GM04504 (cell line): ENCODE results near the gene SLC8A1.

Experiments used
- DNase-seq: peaks from one replicate; pipeline ENCODE4 v3.0.0-alpha.2; 2012; ENCODE audit warnings: low read depth

The SLC8A1 gene

DNA sequence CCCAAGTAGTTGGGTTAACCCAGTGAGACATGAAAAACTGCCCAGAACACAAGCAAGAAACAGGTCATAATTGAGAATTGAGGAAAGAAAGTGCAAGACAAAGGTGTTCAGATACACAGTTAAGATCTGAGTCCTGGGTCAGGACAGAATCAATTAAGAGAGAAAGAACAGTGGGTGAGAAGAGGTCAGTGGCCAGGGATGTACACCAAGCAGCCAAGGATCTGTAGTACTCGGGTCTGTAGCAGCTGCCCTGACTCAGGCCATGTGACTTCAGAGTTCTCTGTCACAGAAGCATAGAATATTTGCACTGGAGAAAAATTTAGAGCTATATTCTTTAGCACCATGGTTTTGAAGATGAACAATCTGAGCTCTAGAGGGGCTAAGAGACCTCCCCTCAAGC, 141.6 kb downstream of the SLC8A1 start:
- DNase-seq = no peak

DNA sequence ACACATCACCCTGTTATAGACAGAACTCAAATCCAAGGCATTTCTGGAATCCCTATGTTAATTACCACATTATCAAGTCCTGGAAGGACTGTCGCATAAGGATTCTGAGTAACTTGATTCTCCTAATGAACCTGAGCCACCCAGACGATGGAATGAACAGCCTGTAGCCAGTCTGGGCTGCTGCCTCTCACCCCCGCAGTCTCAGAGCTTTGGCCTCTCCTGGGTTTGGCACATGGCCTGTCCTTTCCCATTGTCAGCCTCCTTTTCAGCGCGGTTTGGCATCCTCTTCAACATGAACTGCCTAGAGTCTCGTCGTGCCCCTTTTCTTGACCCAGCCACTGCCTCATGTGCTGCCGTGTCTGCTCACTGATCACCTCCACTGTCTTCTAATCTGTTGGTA, 147.6 kb downstream of the SLC8A1 start:
- no peak for DNase-seq

DNA sequence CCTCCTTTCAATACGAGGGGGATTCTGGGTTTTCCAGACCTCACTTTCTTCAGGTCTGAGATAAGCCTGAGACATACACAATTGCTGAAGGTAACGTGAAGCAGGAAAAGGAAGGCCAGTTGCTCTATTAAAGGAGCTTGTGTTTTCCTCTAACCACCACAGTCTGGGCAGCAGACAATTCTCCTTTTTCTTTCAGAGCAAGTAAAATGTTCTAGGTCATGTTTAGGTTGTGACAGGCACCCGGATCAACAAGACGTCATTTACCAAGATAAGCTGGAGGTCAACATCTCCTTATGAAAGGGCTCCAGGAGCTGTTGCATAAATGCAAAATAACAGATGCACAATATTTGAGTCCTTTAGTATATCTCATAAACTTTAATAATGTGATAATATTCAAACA, 148.1 kb downstream of the SLC8A1 start:
- no peak for DNase-seq

DNA sequence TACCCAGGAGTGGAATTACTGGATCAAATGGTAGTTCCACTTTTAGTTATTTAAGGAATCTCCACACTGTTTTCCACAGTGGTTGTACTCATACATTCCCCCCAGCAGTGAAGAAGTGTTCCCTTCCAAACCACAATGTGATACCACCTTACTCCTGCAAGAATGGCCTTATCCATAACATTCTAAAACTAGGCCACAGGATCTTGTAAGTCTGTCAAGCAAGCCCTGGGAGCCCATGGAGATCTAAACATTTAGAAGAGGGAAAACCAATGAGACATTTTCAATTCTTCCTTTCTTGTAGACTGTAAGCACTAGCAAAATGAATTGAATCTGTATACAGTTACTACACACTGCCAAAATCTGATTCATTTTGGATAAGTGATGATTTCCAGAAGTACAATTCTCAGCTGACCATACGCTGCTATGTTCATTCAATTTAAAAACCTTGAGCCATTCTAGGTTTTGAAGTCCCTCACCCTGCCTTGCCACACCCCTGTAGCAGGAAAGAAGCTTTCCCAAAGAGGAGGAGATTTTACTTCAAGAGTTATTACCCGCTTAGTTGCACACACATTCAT, 149.1 kb downstream of the SLC8A1 start:
- no peak for DNase-seq

- DNase-seq = no peak
Measured at GRCh38 chr2:40300391-40300790, 151.5 kb downstream of the SLC8A1 start.

DNA sequence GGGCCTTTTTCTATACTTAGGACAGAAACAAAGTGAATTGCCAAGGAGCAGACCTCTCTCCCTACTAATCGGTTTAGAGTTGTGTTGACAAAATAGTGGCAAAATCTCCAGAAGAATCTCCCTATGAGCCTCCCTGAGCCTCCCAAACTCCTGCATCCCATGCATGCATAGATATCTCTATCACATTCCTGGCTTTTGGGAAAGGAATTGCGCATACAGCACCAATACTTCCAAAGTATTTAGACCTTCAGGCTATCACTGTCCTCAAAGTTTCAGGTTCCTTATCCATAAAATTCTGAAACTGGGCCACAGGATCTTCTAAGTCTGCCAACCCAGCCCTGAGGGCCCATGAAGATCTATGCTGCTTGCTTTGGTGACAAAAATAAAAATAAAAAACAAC, 152.1 kb downstream of the SLC8A1 start:
- DNase-seq = no peak

- no peak for DNase-seq
Measured at GRCh38 chr2:40299173-40299572, 152.7 kb downstream of the SLC8A1 start.

GRCh38 chr2:40298026-40298425, 153.9 kb downstream of the SLC8A1 start:
- DNase-seq = no peak

DNA sequence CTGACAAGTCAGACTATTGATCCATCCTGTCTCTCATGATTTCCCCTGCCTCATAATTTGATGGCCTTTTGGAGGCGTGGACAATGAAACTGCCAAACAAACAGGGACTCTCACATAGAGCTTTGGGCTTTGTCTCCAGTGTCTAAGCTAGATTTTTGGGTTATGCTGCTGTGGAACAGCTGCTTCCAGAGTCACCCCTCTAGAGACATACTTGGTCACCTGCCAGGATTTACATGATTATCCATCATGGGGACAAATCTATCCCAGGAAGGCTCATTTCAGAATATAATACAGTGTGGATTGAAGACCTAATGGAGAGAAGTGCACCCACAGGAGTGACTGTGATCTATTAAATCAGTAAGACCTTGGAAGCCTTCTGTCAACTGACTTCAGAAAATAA, 159.6 kb downstream of the SLC8A1 start:
- no peak for DNase-seq

DNA sequence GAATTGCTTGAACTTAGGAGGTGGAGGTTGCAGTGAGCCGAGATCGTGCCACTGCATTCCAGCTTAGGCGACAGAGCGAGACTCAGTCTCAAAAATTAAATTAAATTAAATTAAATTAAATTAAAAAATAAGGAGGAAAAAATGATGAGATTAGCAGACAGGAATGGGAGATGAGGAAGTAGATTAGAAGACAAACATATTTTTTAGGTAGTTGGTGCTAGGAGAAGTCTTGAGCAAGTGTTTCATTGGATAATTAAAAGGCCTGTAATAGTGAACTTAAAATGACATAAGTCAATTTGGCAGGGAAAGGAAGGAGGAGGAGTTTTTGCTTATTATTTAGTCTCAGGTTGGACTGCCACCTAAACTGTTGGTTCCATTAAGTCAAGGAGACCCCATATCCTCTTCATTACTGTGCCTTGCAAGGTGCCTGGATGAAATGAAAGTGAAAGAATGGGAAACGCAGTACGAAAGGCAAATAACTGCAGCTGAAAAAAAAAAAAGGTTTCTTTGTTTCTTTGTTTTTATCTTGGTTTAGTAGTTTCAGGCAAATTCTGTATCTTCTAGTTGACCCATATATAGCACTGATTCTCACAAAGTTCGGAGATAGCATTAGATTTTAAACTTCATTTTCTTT, 162.0 kb downstream of the SLC8A1 start:
- no peak for DNase-seq

DNA sequence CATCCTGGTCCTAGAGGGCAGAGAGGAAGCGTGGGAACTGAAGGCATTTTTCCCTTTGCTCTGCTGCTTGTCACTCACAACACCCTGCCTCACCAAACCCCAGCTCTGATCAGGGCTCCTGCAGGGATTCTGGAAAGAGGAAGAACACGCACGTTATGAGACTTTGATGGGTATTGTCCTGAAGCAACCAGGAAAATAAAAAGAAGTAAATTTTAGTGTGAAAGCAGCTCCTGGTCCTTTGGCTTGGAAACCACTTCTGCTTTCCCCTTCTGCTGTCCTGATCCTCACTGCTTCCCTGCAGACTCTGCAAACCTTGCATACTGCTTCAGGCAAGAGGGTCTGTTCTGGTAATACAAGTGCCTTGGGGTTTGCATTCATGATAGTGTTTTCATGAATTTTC, 164.1 kb downstream of the SLC8A1 start:
- DNase-seq = no peak

- DNase-seq = no peak
Measured at GRCh38 chr2:40287195-40287594, 164.7 kb downstream of the SLC8A1 start.

DNA sequence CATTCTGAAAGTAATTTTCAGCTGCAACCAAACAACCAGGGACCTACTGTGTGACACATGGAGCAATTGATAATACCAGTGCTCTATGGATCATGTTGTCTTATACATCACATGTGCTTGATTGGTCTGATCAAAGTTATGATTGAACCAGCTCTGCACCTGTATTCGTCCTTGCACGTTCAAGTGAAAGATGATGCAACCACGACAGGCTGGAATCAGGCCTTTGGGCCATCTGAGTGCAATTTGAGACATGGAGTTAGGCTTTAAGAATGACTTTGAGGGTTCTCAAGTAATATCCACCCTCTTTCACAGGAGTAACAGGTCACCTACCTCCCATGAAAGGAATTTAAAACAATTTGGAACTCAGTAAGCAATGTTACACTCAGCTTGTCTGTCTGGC, 165.2 kb downstream of the SLC8A1 start:
- no peak for DNase-seq

DNA sequence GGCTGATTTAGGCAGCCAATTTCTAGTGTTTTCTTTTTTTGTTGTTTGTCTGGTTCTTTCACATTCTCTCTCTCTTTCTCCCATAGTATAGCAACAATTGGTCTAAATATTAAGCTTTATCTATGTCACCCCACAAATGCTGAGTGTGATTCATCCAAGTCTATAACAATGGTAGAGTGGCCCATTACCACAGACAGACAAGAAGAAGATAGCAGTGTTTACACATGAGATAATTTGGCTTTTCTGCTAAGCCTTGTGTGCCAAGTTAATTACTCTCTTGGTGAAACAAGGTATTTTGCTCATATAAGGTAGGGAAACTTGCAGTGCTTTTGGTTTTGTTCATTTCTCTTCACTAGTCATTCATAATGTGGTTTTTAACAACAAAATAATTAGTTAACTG, 166.5 kb downstream of the SLC8A1 start:
- DNase-seq = no peak

DNA sequence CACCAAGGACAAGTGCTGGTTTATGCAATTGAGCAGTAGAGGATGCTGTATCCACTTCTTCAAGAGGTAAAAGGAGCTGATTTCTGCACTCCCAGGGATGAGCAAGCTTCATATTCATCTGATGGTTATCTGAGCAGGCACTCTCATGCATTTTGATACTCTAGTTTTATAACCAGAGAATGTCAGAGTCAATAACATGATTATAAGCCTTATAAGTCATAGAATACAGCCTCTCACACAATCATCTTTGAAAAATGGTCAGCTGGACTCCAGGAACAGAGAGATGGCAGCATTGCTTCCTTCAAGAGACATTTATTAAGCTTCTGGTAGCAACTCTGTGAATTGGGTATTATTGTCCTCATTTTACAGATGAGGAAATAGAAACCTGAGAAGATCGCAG, 167.1 kb downstream of the SLC8A1 start:
- DNase-seq = no peak

DNA sequence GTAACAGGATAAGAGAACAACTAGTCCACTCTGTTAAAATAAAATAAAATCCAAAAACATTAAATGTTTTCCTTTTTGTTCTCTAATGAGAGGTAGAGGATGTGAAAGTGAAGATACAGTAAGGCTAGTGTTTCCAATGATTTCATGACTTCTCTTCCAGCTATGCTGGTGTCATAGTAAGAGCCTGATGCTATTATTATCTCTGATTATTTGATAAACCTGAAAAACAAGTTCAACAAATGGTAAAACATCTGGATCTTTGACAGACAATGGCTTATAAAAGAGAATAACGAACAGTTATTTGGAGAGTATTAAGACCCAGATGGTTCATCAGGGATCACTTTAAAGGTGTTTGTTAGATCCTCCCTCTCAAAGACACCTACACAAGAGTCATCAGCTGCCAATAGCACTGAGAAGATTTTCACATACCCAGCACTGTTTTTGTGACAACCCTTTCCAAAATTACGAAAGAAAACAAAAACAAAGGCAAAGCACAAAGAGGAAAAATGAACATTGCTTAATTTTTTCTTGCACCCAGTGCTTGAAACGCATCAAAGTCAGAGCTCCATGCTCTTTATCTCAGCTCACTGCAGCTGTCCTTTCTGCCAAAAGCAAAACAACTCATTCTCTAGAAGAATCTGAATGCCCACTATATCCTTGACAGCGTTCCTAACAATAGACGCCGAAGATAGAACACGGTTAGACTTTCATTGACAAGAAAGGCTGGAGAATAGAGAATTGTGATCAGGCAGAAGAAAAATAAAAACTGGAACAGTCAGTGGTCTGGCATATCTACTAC, 168.6 kb downstream of the SLC8A1 start:
- DNase-seq = no peak

DNA sequence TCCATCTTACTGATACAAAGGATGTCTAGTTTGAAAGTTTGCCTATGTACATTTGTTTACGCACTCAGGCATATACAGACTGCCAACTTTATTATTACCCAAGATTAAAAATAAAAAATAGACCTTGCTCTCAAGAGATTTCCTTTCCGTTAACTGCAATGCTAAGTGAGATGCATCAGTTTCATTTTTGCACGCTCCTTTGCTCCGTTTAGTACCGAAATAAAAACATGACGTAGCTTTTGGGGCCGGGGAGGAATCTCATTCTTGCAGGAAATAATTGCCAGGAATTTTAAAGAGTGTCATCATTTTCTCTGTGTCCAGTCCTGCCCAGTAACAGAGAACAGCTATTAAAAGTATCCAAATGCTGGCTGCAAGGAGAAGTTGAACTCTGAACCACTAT, 169.5 kb downstream of the SLC8A1 start:
- no peak for DNase-seq

- DNase-seq = peak; percentile 78
Measured at GRCh38 chr2:40281021-40281940, 170.6 kb downstream of the SLC8A1 start.

DNA sequence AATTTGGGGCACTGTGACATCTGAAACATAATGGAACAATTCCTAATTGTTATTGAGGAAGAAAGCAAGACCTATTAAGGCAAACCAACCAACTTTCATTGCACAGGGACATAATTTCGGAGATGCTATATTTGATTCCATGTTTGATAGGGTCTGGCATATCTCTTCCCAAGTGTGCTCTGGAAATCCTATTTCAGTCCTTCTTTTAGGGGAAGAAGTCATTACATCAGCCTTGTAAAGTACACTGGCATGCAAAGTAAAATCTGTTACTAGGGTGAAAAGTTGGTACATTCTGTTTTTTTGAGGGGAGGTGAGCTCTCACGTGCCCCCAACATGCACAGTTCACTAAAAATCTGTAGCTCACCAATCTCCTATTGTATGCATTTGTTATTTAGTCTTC, 172.4 kb downstream of the SLC8A1 start:
- DNase-seq = no peak

- no peak for DNase-seq
Measured at GRCh38 chr2:40279001-40279400, 172.9 kb downstream of the SLC8A1 start.

GRCh38 chr2:40276076-40276475, 175.8 kb downstream of the SLC8A1 start:
- DNase-seq = no peak

- DNase-seq = no peak
Measured at GRCh38 chr2:40274270-40274669, 177.6 kb downstream of the SLC8A1 start.
